ENCODE data around the gene NBEA. TPM values are rescaled to one million over a fixed set of nuclear protein-coding genes. Genes with fewer than 3 reads are reported as not detected.
A peak's percentile ranks its signal among the peaks of the same experiment; 100 is the strongest.

The NBEA gene
- polyA plus RNA-seq, 1 experiment: 1.3 TPM

DNA sequence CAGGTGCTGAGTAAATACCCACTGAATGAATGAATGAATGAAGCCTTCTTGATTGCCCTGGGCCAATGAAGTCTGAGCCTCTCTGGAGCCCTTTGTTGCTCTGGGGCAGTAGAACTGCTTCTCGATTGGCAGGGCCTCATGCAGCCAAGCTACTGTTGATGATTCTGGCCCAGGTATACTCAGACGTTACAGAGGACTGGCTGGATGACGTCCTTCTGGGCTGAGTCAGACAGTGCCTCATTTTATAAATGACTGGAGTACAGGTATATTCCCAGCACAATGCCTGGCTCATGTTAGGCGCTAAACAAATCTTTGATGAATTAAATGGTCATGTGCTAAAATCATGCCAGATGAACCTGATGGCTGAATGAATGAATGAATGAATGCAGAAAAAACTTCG, 778.2 kb downstream of the NBEA start:
- Histone ChIP-seq H3K4me3 (ENCODE audit: low read depth, low read length) (no peak overlapping the region), H3K27me3 (ENCODE audit: control insufficient read depth, insufficient read depth, low read length) (peaks cover 2% of the 10 kb centered on the region), H3K9me3 (ENCODE audit: control insufficient read depth, insufficient read depth, low read length) (no peaks in the 10 kb centered on the region), H3K27ac (ENCODE audit: low read depth, low read length) (no peak overlapping the region)
- TF ChIP-seq, protein P1, sequence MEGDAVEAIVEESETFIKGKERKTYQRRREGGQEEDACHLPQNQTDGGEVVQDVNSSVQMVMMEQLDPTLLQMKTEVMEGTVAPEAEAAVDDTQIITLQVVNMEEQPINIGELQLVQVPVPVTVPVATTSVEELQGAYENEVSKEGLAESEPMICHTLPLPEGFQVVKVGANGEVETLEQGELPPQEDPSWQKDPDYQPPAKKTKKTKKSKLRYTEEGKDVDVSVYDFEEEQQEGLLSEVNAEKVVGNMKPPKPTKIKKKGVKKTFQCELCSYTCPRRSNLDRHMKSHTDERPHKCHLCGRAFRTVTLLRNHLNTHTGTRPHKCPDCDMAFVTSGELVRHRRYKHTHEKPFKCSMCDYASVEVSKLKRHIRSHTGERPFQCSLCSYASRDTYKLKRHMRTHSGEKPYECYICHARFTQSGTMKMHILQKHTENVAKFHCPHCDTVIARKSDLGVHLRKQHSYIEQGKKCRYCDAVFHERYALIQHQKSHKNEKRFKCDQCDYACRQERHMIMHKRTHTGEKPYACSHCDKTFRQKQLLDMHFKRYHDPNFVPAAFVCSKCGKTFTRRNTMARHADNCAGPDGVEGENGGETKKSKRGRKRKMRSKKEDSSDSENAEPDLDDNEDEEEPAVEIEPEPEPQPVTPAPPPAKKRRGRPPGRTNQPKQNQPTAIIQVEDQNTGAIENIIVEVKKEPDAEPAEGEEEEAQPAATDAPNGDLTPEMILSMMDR (IDR thresholded peaks at IDR 0.05; ENCODE audit: low read depth, low read length): no peak
- no peak for DNase-seq (ENCODE audit: low read depth, low spot score)
- CTCF ChIA-PET: interaction anchor here (0.6 to 11.9 kb wide), 31 partner anchors 9 to 548 kb away, joined by 3 to 234 read pairs (median 3); no protein-coding TSS in a partner anchor
- POLR2A ChIA-PET: no interaction called here

DNA sequence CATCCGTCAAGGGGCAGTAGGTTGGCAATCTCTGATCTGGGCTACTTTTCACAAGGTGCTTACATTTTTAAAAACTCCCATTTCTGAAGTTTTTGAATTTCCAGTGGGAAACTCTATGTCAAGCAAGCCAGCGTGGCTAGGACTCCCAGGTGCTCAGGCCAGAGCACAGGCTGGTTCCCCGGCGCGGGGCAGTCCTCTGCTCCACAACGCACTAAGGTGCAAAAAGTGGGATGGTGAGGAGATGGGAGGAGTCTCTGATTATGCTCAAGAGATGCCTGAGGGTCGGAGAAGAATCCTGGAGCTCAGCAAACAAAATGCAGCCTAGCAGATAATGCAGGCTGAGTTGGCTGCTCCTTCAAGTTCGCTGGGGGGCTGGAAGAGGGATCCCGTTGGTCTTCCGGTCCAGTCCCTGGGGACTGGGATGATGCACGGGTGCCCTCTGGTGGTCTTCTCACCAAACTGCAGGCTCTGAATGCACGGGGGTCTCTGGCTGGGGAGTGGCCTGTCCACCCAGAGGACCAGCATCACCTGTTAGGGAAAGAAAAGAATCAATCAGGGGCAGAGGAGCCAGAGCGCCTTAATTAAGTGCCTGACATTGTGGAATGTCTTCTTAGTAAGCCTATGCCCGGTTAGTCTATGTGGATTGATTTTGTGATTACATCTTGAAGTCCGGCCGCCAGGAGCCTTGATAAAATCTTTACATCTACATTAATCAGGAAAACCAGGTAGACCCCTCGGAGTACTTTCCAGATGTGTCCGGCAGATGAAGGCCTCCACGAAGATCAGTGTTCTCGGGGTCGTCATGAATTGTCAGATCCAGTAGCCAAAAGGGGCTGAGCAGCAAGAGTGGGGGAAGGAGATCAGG, 778.9 kb downstream of the NBEA start:
- H3K27me3 ChIP-seq (ENCODE audit: control insufficient read depth, insufficient read depth, low read length): peaks cover 2% of the 10 kb centered on the region
- H3K4me3 ChIP-seq (ENCODE audit: low read depth, low read length): peak overlapping the region; percentile 47
- H3K9me3 ChIP-seq (ENCODE audit: control insufficient read depth, insufficient read depth, low read length): no peaks in the 10 kb centered on the region
- TF ChIP-seq, protein P1 (IDR thresholded peaks at IDR 0.05; ENCODE audit: low read depth, low read length): peak; percentile 100
- no peak overlapping the region for H3K27ac ChIP-seq (ENCODE audit: low read depth, low read length)
- CTCF ChIA-PET: interaction anchor here (0.6 to 11.9 kb wide), 33 partner anchors 8 to 548 kb away, joined by 3 to 234 read pairs (median 3); no protein-coding TSS in a partner anchor
- no peak for DNase-seq (ENCODE audit: low read depth, low spot score)
- POLR2A ChIA-PET: no interaction called here

Small RNA genes lying within 50 kb of the gene (small RNA-seq; reads per million reads assigned to genes)
- gene RF00017 (ENCODE audit: insufficient read length, low read depth): not detected

Data from AG04450 (cell line).